Keratinocyte (primary cell): ENCODE measurements around the gene PPARD.

Experiments
- CTCF ChIP-seq, 3 experiments: IDR thresholded peaks in 1 of 3; conservative IDR thresholded peaks in 1 of 3; optimal IDR thresholded peaks in 1 of 3; 2 replicates in 2 of 3; 3 replicates in 1 of 3; pipeline versions ENCODE3 to v1.5.1; 2011; ENCODE audit warnings: low read length in 3 of 3, mild to moderate bottlenecking in 3 of 3, moderate library complexity in 2 of 3, control low read depth in 1 of 3, inconsistent platforms in 1 of 3; ENCODE audit not compliant: insufficient read depth in 2 of 3; ENCODE audit errors: extremely low read depth in 1 of 3
- EZH2 ChIP-seq: IDR thresholded peaks from one replicate; pipeline ENCODE4 v1.6.1; 2012; ENCODE audit warnings: inconsistent platforms, mild to moderate bottlenecking, low read length, moderate library complexity

- TF ChIP-seq CTCF (optimal IDR thresholded peaks at IDR 0.05 in 1 of 3, IDR thresholded peaks at IDR 0.05 in 1 of 3, conservative IDR thresholded peaks at IDR 0.05 in 1 of 3; ENCODE audit: extremely low read depth in 1 of 3, insufficient read depth in 2 of 3, low read length in 3 of 3): no peak
- no peak for TF ChIP-seq EZH2
These were observed 21.0 kb downstream of the PPARD start for GRCh38 chr6:35363293-35363750.
